Measurements from ENCODE around the gene RTN4RL1.
A peak's percentile ranks its signal among the peaks of the same experiment; 100 is the strongest.
"Not testable (repeated sequence)": the region's sequence is repeated elsewhere in the genome, so short reads cannot be mapped to it uniquely, and the experiment has no call there.

Gene RTN4RL1

DNA sequence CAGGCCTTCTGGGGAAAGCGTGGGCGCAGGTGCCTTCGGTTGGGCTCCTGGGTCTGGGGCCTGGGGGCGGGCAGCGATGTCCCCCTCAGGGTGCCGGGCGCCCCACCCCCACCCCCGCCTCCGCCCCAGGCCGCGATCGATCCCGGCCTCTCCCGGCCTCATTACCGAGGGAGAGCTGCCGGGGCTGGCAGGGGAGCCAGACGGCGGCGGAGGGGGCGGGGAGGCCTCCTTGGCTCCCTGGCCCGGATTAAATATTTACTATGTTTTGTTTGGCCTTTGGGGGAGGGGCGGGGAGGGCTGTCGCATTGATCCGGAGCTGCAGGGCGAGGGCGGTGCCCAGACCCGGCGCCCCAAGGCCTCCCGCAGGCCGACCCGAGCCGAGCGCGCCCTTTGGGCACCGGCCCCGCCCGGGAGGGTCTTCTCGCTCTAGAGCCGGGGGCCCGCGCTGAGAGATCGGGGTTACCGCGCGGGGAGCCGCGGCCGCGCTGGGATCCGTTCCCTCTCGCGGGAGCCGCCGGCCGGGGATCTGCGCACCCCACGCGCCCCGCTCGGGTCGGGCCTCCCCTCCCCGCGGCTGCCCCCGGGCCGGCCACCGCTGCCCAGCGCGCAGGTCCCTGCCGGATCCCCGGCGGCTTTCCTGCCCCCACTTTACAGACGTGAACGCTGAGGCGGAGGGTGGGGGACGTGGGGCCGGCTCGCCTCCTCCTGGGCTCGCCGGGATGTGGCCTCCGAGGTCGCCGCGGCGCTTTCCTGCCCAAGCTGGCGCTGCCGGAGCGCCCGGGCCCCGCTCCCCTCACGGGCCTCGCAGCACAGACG lies 27.0 kb downstream of the RTN4RL1 start:
- DNase-seq = no peak

GRCh38 chr17:1997289-1997926 lies 27.7 kb downstream of the RTN4RL1 start:
- no peak for DNase-seq

DNA sequence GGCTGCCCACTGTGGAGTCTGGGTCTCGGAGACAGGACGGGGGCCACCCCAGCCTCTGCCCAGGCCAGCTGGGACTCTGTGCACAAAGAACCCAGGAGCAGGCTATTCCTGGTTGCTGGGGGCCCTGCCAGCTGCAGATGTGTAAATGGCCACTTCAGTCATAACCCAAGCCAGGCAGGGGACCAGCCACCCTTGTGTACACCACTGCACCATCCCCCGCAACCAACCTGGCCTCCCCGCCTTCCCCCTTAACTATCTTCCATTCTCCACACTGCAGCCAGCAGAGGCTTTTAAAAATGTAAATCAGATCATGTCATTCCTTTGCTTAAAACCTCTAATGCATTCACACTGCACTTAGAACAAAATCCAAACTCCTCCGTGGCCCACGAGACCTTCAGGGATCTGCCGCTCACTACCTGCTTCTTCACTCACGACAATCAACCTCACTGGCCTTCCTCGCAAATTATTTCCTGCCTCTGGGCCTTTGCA lies 28.3 kb downstream of the RTN4RL1 start:
- no peak for DNase-seq

DNA sequence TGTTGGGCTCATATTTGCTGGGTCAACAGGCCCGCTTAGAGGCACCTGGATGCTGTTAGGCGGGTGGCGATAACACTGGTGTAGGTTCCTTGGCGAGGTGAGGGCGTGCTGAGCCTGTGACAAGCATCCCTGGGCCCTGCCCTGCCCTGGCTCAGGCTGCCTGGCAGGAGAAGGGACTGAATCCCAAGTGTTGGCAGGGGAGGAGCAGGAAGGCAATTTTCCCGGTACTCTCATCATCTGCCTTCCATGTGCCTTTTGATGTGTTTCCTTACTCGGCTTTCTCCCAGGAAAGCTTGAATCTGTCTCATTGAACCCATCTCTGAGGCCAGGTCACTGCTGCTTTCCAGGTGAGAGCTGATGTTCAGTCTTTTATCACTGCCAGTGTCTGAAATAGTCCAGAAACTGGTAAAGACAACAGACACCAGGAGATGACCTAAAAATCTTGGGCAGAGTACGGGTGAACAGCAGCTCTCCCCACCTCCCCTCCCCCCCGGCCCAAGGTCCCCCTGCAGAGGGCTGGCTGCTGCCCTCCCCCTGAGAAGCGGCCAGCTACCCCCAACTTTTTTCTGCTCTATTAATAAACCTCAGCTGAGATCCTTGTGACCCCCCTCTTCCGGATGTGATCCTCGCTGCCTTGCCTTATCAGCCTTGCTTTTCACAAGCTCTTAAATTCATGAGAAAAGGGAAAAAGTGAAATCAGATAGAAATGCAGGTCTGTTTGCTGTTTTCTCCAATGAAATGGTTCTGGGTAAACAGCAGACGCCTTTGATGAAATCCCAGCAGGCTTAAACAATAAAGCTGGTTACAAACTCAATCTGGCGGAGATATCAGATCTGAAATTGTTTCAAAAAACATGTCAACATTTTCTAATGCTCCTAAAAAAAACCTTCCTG lies 29.0 kb downstream of the RTN4RL1 start:
- no peak for DNase-seq

DNA sequence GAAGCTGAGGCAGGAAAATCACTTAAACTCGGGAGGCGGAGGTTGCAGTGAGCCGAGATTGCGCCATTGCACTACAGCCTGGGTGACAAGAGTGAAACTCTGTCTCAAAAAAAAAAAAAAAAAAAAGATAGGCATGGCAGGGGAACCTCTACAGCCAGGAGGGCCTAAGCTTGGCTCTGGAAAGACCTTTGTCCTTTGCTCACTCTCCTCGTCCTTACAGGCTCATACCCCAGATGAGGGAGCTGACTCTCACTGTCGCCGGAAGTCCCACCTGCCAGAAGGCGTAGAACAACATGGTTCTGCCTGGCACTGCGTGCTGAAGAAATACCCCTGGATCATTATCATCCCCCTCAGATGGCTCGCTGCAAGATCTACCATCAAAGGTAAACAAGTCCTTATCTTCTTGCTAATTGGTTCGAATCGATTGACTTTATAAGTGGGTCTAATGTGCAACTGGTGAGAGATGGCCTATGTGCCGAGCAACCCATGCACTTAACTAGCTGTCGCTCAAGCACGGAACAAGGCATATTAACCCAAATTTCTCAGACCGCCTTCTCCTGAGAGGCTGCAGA lies 29.7 kb downstream of the RTN4RL1 start:
- no peak for DNase-seq

GRCh38 chr17:1994707-1995106 lies 30.4 kb downstream of the RTN4RL1 start:
- DNase-seq = no peak

DNA sequence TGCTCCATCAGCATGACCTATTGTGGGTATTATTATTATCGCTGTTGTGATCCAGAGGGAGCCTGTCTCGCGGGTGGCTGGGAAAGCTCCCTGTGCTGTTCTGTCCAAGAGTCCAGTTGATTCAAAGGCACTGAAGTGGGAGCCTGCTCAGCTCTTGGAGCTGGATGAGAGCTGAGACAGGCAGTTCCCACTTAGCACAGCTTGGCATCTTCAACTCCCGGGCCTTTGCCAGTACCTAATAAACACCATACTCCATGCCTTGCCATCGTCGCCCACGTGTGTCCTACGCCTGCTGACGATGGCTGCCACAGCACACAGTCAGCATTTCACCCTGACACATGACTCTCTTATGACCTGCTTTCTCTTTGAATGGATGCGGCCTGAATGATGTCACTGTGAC lies 32.6 kb downstream of the RTN4RL1 start:
- DNase-seq = no peak

- DNase-seq = peak; percentile 59
These were observed 36.0 kb downstream of the RTN4RL1 start for GRCh38 chr17:1989135-1989534.

DNA sequence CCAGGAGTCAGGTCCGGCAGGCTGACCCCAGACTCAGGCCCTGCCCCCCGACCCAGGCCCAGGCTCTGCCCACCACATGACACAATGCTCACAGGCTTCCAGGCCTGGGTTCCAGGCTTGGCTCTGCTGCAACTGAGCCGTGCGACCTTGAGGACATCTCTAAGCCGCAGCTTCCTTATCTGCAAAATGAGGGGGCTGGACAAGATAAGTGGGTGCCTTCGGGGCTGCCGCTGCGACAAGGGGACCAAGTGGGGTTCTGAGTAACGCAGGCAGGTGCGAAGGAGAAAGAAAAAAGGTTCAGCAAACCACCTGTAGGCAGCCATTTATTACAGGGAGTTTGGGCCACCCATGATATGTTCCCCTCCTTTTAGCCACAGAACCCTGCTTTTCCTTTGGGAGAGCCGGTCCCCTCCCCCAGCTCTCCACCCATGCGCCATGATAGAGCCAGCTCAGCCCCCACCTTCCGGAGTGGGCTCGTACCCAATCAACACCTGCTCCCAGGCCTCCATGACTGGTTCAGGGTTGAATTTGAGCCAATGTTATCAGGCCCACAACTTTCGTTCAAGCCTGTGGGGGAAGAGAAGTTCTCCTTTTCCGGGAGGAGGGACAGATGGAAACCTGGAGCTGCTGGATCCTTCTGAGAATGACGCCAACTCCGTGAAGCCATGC lies 38.2 kb downstream of the RTN4RL1 start:
- no peak for DNase-seq

DNA sequence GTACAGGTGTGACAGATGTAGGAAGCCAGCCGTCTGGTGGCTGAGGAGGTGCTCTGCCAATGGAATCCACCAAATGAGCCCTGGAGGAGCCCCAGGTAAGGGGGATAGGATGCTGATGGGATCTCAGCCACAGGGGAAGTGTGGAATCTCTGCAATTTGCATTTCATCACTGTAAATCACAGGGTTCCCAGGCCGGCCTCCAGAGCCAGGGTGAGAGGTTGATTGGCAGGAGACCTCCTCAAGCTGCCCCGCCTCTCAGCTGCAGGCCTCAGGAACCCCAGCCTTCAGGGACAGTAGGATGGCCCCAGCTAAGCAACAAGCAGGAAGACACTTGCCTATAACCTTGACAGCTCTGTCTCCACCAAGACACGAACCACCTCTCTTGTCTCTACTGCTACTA lies 39.4 kb downstream of the RTN4RL1 start:
- no peak for DNase-seq

GRCh38 chr17:1985093-1985492 lies 40.0 kb downstream of the RTN4RL1 start:
- DNase-seq = no peak

- not testable (repeated sequence) for DNase-seq
These were observed 42.3 kb downstream of the RTN4RL1 start for GRCh38 chr17:1982793-1983366.

GRCh38 chr17:1980665-1981250 lies 44.4 kb downstream of the RTN4RL1 start:
- no peak for DNase-seq

DNA sequence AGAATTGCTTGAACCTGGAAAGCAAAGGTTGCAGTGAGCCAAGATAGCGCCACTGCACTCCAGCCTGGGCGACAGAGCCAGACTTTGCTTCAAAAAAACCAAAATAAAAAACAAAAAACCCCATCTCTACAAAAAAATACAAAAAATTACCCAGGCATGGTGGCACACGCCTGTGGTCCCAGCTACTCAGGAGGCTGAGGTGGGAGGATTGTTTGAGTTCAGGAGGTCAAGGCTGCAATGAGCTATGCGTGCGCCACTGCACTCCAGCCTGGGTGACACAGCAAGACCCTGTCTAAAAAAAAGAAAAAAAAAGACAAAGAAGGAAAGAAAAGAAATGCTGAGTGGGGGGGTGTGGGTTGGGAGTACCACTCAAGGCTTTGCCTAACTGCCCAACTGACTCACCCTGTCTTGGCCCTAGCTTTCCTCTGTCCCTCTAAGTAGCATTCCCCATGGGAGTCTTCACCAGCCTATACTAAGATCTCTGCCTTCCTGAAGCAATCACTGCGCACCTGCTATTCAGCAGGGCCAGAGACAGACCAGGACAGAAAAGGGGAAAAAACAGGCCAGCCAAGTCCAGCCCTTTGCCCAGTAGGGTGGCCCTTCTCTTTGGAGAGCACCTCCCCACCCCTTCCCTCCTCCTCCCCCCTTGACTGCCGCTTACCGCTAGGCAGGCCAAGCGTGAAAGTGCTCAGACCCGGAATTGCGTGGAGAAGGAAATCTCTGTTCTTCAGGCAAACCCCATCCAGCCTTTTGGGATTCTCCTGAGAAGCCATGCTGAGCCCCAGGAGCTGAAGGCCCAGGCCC lies 45.8 kb downstream of the RTN4RL1 start:
- no peak for DNase-seq

GRCh38 chr17:1978396-1978949 lies 46.7 kb downstream of the RTN4RL1 start:
- no peak for DNase-seq

GRCh38 chr17:1977583-1978395 lies 47.3 kb downstream of the RTN4RL1 start:
- no peak for DNase-seq

- DNase-seq = no peak
These were observed 48.5 kb downstream of the RTN4RL1 start for GRCh38 chr17:1976683-1977064.

DNA sequence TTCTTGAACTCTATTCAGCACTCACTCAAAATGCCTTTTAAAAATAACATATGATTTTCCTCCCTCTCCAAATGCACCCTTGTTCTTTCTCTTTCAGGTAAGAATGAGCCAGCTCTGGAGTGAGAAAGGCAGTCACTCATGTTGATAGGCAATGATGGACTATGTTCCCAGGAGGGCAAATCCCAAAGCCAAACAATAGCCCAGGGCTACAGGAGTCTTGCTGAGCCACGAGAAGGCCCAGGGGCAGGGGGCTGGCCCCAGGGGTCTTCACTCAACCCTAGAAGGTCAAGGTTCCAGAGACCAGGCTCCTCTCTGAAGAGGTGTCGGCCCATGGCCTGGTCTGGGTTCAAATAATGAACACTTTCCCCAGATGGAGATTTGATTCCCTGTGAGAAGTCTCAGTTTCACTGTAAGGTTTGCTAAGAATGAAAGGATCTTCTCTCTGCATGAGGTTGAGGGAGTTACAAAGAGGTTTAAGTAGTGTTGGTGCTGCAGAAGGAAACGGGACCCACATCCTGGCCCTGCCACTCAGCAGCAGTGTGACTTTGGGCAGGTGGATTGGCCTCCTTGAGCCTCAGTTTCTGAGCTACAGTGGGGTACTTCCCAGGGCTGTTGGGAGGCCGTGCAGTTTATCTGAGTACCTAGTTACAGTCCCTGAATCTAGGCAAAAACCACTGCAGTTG lies 49.0 kb downstream of the RTN4RL1 start:
- DNase-seq = no peak

DNA sequence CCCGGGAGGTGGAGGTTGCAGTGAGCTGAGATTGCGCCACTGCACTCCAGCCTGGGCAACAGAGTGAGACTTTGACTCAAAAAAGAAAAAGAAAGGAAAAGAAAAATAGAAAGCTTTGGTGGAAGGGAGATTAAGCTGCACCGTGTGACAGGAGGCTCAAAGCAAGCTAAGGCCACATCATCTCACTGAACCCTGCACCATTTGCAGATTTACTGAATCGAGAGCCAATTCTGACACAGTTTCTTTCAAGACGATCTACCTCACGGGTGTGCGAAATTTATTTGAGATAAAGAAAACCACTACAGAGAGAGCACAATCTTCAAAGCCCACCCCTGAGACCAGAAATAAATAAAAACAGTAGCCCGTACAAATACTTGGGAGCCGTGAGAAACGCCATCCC lies 49.6 kb downstream of the RTN4RL1 start:
- no peak for DNase-seq
